Measurements from ENCODE around the gene CLDN9.

CLDN9 gene

DNA sequence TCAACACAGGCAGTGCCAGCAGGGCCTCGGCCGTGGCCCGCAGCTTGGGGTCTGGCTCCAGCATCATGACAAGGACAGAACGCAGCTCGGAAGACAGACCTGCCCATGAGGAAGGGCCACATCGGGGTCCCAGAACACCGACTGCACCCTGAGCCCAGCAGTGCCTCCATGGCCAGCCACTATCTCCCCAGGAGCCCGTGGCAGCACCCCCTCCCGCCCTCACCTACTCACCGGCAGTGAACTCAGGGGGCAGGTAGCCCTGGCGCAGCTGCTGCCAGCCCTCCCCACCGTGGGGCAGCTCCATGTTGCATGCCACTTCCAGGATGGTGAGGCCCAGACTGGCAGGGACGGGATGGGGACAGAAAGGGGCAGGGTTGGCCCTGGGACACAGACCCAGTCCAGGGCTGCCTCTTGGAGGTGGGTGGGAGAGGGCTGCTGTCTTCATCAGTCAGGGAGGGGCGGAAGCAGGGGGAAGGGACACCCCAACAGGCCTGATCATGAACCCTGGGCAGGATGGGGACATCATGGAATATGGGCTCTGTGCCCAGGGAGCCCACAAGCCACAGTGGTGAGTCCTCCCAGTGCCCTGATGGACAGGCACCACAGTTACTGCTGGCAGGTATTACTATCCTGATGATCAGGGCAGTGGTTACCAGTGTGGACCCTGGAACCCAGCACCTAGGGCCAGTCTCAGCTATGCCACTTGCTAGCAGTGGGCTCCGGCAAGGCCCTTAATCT, 38.2 kb upstream of the CLDN9 start:
- no peak for DNase-seq

DNA sequence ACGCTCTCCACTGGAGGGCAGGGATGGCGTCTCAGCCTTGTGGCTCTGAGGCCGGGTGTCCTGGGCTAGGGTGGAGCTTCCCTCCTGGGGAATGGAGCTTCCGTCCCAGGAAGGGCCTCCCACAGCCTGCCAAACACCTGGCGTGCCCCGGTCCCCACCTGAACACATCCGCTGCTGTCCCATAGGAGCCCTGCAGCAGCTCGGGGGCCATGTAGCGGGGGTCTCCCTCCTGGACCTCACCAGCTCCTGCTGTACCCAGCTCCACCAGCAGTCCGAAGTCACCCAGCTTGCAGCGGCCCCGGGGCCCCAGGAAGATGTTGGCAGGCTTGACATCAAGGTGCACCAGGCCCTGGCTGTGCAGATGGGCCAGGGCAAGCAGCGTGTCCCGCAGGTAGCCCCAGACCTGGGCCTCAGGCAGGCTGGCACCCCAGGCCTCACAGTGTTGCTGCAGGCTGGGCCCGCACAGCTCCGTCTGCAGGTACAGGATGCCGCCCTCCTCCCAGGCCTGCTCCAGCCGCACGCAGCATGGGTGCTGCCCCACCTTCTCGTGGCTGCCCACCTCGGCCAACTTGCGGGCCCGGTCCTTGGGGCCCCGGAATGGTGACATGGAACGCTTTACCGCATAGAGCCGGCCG, 37.4 kb upstream of the CLDN9 start:
- no peak for DNase-seq

DNA sequence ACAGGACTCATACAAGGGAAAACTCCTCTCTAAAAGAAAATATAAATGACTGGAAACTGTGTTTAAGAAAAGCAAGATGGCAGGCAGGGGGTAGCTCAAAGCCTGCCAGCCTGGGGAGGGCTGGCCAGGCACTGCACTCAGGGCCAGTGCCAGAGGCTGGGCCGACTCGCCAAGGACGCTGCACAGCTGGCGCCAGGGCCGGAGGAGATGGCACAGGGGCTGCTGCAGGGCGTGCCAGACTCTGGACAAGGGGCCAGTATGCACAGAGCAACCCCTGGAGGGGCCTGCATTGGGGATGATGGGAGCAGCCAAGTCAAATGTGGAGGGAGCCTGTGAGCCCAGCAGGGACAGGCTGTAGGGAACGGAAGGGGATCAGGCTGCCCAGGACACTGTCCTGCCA, 36.5 kb upstream of the CLDN9 start:
- DNase-seq: no peak

DNA sequence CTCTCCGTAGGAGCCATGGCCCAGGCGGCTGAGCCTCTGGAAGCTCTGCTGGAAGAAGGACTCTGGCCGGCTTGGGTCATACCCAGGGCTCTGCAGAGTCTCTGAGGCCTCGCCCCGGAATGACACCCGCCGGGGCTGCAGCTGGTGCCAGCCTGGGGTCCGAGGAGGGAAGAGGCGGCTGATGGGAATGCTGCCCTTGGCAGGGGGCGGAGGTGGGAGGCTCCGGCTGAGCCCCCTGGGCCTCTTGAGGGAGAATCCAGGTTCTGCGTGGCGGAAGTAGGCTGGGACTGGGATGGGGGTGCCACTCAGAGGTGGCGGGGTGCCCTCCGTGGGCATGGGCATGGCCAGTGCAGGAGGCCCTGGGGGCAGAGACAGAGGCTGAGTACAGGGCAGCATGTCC, 36.0 kb upstream of the CLDN9 start:
- DNase-seq: no peak

DNA sequence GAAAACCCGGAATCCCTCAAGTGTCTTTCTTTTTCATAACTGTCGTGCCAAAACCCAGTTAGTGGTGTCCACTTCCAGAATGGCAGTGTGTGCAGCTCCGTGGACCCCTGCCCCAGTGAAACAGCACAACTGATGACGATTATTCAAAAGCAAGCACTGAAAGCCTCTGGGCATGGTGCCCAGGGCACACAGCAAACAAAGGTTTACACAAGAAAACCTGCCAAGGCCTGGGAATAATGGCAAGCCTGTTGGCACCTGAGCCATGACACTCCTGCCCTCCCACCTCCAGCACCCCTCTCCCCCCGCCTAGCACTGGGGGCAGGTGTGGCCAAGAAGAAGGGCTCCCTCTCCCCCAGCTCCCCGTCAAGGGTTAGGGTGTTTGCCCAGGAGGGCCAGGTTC, 35.3 kb upstream of the CLDN9 start:
- no peak for DNase-seq

DNA sequence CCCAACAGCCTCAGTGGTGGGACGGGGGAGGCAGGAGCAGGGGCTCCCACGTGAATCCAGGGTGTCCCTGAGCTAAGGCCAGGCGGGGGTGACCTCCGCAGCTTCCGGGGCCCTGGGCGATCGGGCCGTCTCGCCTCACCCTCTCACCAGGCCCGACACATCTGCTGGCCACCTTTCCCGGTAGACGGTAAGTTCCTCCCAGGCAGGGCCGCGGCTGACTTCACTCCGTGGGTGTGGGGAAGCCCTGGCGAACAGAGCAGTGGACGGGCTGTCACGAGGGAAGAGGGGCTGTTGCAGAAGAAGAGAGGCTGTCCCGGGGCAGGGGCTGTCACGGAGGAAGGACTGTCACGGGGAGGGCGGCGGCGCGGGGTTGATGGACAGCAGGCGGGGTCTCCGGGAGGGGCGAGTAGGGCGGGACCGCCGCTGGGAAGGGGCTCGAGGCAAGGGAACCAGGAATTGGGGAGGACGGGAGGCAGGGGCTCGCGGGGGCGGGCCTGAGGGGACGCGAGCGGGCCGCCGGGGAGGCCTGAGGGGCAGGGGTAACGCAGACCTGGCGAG, 33.0 kb upstream of the CLDN9 start:
- peak; percentile 56 for DNase-seq

DNA sequence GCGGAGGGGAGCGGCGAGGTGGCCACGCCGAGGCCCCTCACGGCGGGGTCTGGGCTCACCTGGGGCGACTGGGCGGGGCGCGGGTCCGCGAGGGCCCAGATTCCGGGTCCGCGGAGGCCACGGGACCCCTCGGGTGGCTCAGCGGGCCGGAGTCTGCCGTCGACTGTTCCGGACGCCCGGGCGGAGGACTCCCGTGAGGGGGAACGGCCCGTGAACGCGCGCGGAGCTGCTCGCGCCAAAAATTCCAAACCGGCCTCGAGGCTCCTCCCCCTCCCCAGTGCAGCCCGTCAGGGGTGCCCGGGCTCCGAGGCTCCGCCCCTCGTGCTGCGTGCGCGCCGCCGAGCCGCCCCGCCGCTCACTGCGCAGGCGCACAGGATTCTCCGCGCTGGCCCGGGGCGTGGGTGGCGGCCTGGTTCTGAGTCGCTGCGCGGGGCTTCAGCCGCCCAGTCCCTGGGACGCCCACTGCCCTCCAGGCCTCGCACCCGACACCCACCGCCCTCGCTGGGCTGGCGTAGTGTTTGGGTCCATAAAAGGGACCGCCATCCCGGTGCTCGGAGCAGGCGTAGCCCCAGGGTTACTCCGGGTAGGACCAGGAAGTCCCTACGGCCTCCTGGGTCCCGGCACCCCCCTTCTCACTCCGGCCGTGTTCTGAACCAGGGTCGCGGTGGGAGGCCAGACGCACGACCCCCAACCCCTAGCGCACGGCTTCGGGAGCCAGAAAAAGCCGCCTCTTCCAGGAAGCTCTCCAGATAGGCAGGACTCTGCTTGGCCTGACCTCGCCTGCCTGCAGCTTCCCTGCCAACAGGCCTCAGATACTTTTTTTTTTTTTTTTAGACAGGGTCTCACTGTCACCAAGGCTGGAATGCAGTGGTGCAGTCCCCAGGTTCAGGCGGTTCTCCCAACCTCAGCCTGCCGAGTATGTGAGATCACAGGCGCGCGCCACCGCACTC, 32.2 kb upstream of the CLDN9 start, which contains the start of gene PKMYT1:
Gene PKMYT1 (minus strand): TSS at position 220 of the 950 bp plus-strand sequence. CDS start 789 bp downstream, outside the sequence.
- DNase-seq: peak; percentile 95

DNA sequence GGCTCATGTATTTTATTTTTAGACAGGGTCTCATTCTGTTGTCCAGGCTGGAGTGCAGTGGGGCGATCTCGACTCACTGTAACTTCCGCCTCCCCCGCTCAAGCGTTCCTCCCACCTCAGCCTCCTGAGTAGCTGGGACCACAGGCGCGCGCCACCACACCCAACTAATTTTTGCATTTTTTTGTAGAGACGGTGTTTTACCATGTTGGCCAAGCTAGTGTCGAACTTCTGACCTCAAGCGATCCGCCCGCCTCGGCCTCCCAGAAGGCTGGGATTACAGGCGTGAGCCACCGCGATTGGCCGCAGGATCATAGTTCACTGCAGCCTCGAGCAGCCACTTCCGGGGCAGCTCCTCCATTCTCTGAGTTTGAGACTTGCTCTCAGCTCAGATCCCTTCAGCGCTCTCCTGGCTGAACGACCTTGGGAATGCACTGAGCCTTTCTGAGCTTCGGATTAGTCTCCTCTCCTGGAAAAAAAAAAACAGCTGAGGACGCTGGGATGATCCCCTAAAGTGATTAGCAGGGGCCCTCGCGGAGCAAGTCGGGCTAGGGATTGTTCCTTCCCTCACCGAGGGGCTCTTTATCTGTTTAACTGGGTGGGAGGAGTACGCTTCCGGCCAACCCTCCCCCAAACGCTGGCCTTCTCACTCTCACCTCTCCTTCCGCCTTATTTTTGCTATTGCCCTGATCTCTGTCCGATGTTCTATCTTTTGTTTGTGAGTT, 31.4 kb upstream of the CLDN9 start:
- DNase-seq: no peak

DNA sequence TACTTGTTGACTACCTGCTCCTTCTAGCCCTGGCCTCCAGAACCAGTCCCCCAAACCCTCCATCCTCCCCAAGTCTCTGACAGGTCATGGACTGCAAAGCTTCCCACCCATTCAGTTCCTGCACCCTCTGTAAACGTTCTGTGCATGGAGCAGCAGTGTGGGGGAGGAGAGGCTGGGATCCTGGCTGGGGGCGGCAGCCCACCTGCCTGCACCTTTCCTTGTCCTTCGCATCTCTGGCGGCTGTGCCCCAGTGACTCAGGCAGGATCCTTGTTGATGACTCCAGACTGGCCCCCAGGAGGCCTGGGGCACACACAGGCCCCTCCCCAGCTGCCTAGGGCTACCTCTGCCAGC, 30.8 kb upstream of the CLDN9 start:
- no peak for DNase-seq

DNA sequence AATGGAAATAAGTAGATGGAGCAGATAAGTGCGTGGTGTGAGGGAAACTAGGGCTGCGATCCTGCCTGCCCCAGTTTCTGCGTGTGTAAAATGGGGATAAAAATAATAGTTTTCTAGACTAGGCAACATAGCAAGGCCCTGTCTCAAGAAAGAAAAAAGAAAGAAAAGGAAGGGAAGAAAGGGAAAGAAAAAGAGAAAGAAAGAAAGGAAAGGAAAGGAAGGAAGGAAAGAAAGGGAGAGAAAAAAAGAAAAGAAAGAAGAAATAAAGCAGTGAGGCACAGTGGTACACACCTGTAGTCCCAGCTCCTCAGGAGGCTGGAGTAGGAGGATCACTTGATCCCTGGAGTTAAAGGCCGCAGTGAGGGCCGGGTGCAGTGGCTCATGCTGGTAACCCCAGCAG, 30.3 kb upstream of the CLDN9 start:
- DNase-seq: no peak

DNA sequence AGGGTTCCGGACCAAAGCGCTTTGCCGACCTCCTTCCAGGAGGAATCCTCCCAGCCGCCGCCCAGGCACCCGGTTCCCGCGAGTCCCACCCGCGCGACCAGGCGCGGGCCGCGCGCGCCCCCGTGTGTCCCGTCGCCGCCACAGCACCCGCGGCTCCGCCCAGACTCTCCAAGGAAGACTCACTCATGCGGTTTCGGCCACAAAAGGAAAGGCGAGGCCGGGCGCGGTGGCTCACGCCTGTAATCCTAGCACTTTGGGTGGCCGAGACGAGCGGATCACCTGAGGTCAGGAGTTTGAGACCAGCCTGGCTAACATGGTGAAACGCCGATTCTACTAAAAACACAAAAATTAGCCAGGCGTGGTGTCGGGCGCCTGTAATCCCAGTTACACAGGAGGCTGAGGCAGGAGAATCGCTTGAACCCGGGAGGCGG, 29.0 kb upstream of the CLDN9 start:
- peak; percentile 85 for DNase-seq

DNA sequence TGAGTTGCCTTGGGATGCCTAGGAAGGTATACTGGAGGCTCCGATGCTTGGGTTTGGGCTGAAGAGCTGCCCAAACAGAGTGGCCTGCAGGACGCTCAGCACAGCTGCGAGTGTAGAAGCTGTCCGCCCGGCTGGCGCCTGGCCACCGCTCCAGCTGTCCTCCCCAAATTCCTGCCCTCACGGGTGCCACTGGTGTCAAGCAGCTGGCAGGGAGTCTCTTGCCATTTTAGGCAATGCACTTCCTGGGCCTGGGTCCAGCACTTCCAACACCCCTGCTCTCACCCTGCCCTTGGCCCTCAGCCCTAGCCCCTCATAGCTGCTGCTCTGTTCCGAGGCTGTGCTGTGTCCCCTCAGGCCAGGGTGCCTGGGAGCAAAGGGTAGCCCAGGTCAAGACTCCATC, 27.3 kb upstream of the CLDN9 start:
- DNase-seq: peak; percentile 85

DNA sequence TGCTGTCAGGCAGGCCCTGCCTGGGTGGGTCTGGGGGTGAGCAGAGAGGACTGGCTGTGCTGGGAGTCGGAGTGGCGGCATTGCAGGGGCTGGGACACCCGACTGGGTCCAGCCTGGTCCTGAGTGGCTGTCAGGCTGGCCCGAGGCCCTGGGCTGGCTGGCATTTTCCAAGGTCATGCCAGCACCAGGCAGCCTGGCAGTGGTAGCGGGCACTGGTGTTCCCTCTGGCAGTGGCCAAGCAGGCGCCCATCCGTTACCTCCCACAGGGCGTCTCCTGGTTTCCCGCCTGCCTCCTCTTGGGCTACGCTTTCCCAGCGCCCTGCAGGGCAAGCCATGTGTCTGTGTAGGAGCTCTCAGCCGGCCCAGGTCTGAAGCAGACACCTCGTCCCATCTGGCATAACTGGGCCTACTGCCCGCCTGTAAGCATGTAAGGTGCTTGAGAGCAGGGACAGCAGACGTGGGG, 26.8 kb upstream of the CLDN9 start:
- DNase-seq: no peak

DNA sequence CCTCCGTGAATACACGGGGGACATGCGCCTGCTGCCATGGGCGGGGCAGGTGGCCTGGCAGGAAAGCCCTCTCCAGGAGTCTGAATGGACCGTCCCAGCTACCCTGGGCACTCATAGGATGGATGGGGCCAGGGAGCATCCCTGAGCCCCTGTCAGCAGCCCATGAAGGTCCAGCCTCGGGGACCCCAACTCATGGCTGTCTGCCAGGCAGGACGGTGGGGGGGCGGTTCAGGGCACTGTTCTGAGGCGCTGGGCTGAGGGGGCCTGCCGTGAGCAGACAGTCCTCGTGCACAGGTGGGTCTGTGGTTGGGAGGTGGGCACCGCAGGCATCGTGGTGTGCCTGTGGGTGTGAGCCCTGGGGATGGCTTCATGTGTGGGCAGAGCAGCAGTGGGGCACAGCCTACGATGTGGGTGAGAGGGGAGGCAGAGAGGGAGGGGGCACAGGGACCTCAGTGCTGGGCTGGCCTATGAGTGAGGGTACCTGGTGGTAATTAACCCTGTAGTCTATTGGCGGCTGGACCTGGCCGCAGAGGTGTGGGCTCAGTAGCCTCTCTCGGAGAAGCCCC, 26.0 kb upstream of the CLDN9 start:
- DNase-seq: no peak

DNA sequence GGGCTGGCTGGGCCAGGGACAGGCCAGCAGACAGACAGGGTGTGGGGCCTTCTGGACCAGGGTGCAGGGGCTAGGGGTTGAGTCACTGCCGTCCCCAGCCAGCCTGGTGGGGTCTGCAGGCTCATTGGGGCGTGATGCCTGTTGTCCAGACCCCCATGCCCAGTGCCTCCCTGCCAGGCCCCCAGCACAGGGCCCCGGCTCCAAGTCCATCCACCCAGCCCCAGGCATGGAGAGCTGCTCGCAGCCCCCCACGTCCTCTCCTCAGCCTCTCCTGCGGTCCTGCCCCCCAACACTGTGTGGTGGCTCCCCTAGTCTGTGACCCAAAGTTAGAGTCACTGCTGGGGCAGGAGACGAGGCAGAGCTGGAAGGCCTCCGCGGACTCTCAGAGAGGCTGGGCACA, 25.4 kb upstream of the CLDN9 start:
- DNase-seq: no peak

DNA sequence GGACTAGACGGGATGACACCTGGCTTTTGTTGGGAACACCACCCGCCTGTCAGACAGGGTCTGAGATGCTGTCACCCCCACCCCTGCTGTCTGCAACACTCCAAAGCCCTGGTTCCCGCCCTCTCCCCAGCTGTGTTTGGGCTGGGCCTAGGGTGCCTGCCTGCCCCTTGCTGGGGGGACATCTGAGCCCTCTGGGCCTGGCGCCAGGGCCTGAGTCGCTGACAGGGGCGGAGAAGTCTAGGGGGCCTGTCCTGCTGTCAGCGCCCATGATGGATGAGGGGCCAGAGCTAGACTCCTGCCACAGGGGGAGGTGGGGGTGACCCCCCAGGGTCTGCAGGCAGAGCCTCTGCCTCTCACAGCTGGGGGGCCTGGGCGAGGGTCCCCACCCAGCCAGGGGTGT, 24.9 kb upstream of the CLDN9 start:
- DNase-seq: peak; percentile 83

DNA sequence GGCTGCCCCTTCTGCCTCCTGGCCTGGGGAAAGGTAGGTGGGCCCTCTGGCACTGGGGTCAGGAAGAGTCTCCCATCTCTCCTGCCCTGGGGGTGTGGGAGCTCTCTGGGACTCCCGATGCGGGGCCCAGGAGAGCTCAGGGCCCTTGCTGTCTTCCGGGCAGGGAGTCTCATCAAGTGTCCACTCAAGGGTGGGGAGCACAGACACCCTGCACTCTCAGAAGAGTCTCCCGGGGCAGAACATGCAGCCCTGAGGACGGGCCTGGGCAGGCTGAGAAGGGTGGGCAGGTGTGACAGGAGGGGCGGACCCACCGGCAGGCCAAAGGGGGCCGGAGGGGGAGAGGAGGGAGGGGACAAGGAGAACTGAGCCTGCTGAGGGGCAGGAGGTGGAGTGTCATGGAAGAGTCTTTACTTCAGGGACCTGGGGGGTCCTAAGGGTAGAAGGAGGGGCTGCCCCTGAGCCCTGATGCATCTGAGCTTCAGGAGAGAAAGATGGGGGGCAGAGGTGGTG, 24.1 kb upstream of the CLDN9 start:
- no peak for DNase-seq

DNA sequence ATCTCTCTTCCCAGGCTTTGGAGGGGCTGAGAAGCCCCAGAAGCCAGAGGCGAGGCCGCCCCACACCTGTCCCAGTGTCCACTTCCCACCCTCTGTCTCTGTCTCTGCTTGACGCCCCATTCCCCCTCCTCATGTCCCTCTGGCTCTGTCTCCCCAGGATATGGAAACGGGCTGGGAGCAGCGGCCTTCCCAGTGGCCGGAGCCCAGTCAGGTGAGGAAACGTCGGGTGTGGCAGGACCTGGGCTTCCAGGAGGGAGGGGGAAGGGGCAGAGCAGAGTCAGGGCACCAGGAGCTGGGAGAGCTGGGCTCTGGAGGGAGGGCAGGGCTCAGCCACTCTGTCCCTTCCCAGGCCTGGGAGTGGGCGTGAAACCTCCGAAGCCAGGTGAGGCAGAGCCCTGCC, 21.8 kb upstream of the CLDN9 start:
- no peak for DNase-seq

DNA sequence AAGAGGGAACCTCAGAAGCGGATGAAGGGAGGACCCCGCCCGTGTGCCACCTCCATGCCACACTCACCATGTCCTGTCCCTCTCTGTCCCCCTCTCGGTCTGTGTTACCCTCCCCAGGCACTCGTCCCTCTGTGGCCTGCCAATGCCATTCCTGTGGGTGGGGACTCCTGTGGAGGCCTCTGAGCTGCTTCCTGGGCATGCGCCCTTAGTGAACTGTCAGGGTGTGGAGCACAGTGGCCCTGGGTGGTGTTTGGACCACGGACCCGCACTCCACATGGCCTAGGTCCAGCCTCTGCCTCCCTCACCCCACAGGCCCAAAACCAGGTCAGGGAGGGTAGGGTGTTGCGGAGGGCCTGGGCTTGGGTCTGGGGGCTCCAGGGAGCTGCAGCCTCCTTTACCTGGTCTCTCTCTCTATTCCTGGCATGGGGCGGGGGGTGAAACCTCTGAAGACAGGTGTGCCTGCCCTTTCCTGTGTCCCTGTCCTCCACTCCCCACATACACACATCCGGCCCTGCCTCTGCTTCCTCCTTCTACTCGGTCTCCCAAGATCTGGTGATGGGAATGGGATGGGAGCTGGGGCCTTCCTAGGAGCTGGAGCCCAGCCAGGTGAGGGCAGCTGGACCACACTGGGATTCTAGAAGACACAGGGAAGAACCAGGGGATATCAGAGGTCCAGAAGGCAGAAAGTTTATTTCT, 21.0 kb upstream of the CLDN9 start:
- DNase-seq: no peak

DNA sequence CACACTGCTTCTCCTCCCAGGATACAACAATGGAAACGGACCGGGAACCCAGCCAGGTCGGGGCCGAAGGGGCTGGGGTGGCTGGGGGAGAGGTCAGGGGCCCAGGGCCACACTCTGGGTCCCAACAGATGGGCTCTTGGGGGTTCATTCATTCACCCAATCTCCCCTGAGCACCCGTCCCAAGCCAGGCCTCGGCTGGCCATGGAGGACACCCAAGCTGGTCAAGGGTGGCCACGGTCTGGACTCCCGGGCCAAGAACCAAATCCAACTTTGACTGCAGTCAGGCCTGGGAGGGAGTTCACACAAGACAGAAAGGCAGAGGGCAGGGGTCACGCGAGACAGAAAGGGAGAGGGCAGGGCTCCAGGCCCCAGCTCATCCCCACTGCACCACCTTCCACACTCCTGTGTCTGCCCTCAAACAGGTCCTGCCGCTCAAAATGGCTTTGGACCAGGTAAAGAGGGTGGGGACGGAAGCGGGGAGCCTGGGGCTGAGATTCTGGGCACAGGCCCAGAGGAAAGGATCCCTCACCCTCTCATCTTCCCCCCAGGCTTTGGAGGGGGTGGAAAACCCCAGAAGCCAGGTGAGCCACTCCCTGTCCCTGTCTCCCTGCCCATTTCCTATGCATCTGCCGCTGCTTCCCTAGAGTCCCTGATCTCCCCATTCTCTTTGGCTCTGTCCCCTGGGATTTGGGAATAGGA, 20.2 kb upstream of the CLDN9 start:
- no peak for DNase-seq

DNA sequence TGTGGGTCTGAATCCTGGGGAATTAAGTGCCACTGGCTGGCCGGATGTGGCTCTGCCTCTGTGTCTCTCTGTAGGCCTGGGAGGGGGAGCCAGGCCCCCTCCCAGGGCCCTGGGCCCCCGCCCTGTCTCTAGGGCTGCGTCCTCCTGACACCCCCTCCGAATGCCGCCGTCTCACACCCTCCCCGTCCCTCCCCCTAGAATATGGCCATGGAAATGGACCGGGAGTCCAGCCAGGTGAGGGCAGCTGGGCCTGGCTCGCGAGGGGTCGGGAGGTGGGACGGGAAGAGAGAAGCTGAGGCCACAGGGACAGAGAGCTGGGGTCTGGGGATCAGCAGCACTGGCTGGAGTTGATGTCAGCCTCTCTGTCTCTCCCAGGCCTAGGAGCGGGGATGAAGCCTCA, 16.4 kb upstream of the CLDN9 start:
- DNase-seq: no peak

All from right hindlimb (tissue), 1 donor.